Hepatocyte (in vitro differentiated cells): Measurements from ENCODE around the gene SELENOK.

Experiments used
- EZH2 ChIP-seq: fragments of 200-600 bp; sonication (generic); IDR thresholded peaks from 2 replicates; pipeline ENCODE4 v1.6.1; 2016; ENCODE audit warnings: antibody characterized with exemption, mild to moderate bottlenecking, borderline replicate concordance
- EZH2phosphoT487 ChIP-seq: fragments of 200-600 bp; sonication (generic); IDR thresholded peaks from one replicate; pipeline ENCODE4 v1.6.1; 2018; ENCODE audit warnings: antibody characterized with exemption, mild to moderate bottlenecking, low read depth, moderate library complexity; ENCODE audit not compliant: unreplicated experiment, severe bottlenecking
- TF ChIP-seq, protein P1 (sequence below): fragments of 200-600 bp; sonication (generic); IDR thresholded peaks from 2 replicates; pipeline ENCODE4 v1.5.1; 2016; ENCODE audit warnings: antibody characterized with exemption, mild to moderate bottlenecking; ENCODE audit not compliant: poor library complexity

DNA sequence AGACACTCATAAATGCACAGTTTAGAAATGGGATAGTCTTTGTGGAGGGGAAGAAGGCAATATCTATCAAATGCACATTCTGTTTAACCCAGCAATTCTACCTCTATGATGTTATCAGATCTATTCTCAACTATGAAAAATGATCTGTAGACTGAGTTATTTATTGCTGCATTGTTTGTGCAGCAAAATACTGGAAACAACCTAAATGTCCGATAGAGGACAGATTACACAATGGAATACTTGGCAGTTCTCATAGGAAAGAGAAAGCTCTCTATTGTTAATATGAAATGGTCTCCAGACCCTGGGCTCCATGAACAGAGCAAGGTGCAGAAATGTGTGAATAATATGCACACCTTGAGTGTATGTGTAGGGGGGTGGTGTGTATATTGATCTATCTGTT, 49.0 kb upstream of the SELENOK start:
- TF ChIP-seq, protein P1, sequence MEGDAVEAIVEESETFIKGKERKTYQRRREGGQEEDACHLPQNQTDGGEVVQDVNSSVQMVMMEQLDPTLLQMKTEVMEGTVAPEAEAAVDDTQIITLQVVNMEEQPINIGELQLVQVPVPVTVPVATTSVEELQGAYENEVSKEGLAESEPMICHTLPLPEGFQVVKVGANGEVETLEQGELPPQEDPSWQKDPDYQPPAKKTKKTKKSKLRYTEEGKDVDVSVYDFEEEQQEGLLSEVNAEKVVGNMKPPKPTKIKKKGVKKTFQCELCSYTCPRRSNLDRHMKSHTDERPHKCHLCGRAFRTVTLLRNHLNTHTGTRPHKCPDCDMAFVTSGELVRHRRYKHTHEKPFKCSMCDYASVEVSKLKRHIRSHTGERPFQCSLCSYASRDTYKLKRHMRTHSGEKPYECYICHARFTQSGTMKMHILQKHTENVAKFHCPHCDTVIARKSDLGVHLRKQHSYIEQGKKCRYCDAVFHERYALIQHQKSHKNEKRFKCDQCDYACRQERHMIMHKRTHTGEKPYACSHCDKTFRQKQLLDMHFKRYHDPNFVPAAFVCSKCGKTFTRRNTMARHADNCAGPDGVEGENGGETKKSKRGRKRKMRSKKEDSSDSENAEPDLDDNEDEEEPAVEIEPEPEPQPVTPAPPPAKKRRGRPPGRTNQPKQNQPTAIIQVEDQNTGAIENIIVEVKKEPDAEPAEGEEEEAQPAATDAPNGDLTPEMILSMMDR = no peak
- TF ChIP-seq EZH2 (no peak), EZH2phosphoT487 (no peak)
